ENCODE data around the gene WNK3. TPM values are rescaled to one million over a fixed set of nuclear protein-coding genes. Genes with fewer than 3 reads are reported as not detected.

The WNK3 gene
- total RNA-seq = 0.18 TPM in 1 of 2 replicates, not detected in the other

GRCh38 chrX:54357414-54358377 lies at the start of gene WNK3:
TSS of gene WNK3 (minus strand) at chrX:54358046.

DNA sequence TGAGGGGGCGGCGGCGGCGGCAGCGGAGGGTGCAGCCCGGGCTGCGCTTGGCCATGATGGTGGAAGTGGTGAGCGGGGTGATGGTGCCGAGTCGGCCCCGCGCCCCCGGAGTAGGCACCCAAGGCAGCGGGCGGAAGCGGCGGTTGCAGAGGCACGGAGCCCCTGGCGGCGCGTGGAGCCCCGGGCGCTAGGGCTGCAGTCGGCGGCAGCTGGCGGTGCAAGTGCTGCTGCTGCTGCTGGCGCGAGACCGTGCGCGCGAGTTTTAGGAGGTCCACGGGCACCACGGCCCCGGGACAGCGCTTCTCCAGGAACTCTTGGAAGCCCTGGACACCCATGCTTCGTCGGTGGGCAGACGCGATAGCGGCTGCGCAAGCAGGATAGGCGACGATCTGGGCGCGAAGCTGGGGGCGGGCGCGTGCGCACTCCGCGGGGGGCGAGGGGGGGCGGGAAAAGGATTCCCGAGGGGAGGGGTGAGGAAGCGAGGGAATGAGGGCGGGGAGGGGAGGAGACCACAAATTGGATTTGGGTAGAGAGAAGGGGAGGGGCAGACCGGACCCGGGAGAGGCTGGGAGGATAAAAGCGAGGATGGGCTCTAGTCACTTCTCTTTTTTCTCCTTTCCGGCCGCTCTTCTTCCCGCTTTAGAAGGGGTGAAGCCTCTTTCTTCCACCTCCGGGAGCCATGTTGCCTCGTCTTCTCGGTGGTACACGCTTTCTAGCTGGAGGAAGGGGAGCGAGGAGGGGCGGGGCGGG lies 174.8 kb downstream of the WNK3 start, which contains the start of gene FAM120C:
Gene FAM120C, minus strand, starts transcription at position 391 of the 750 bp plus-strand sequence. Its CDS starts 56 bp downstream, at position 335.

Other genes with a start within 250 kb of the WNK3 start
- gene FAM120C, start 174.8 kb downstream of the WNK3 start, total RNA-seq = 4.6 and 10.1 TPM in 2 replicates
- gene TSR2, start 82.4 kb upstream of the WNK3 start, total RNA-seq = 9.8 and 12.8 TPM in 2 replicates
- gene FGD1, start 138.2 kb upstream of the WNK3 start, total RNA-seq = 11.2 and 12.9 TPM in 2 replicates
- gene GNL3L, start 172.2 kb upstream of the WNK3 start, total RNA-seq = 14.5 and 21.6 TPM in 2 replicates

Measured in myometrial cell (primary cell).